Brain microvascular endothelial cell (primary cell): Measurements from ENCODE around the gene DRC3.

ENCODE experiments used
- DNase-seq: peaks from one replicate; pipeline ENCODE4 v3.0.0-alpha.2; 2020
- H3K27ac ChIP-seq: fragments of 250-450 bp; sonication (Bioruptor Pico); 2 replicates; pipeline ENCODE4 v1.5.1; 2020; ENCODE audit warnings: mild to moderate bottlenecking, moderate library complexity
- H3K27me3 ChIP-seq: fragments of 250-450 bp; sonication (Bioruptor Pico); replicated peaks from 2 replicates; pipeline ENCODE4 v1.5.1; 2020; ENCODE audit warnings: mild to moderate bottlenecking
- H3K36me3 ChIP-seq: fragments of 250-450 bp; sonication (Bioruptor Pico); replicated peaks from 2 replicates; pipeline ENCODE4 v1.5.1; 2020; ENCODE audit warnings: mild to moderate bottlenecking
- H3K4me3 ChIP-seq: 2 replicates; pipeline ENCODE4 v1.5.1; 2011; ENCODE audit warnings: low read depth, mild to moderate bottlenecking, control low read depth, low read length, moderate library complexity
- CTCF ChIP-seq: IDR thresholded peaks from 2 replicates; pipeline ENCODE4 v1.5.1; 2011; ENCODE audit warnings: low read depth, mild to moderate bottlenecking, moderate library complexity, low read length, control low read depth, inconsistent platforms; ENCODE audit errors: missing control alignments
- in situ Hi-C: cut with HindIII; loops from 2 replicates; pipeline ENCODE4 v1.10.0; 2017; ENCODE audit warnings: low sequenced_read_pairs, low pct_ligation_motif_present

Gene DRC3

GRCh38 chr17:17928398-17929287, 44.0 kb upstream of the DRC3 start:
- H3K4me3 ChIP-seq = no peak overlapping the region
- in situ Hi-C loops = no loop called here
- no peak for DNase-seq
- H3K36me3 ChIP-seq = no peaks in the 10 kb centered on the region
- H3K27ac ChIP-seq = peak overlapping the region; percentile 7
- no peaks in the 10 kb centered on the region for H3K27me3 ChIP-seq
- no peak for TF ChIP-seq CTCF

GRCh38 chr17:17929655-17930380, 42.8 kb upstream of the DRC3 start:
- TF ChIP-seq CTCF = no peak
- H3K27ac ChIP-seq = no peak overlapping the region
- no peak overlapping the region for H3K4me3 ChIP-seq
- H3K36me3 ChIP-seq = no peaks in the 10 kb centered on the region
- no peaks in the 10 kb centered on the region for H3K27me3 ChIP-seq
- in situ Hi-C loops = no loop called here
- no peak for DNase-seq

DNA sequence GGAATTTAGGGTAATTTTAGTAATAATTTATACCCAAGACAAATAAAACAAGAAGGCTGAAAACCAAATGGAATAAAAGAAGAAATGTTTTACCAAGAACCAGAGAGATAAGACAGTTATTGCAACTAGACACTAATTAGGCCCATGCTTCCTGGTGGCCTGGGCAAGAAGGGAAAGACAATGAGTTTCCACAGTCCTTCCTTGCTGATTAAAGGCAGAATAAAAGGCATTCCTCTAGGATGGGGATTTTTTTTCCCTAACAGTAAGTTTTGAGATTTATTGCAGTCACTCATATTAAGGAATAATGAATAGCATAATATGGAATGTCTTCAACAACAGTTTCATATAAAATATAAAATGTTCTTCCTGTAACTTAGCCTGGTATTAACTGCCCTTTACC, 42.0 kb upstream of the DRC3 start:
- in situ Hi-C loops = no loop called here
- no peak overlapping the region for H3K27ac ChIP-seq
- H3K4me3 ChIP-seq = no peak overlapping the region
- no peak for DNase-seq
- no peaks in the 10 kb centered on the region for H3K27me3 ChIP-seq
- H3K36me3 ChIP-seq = no peaks in the 10 kb centered on the region
- no peak for TF ChIP-seq CTCF

- no peak for TF ChIP-seq CTCF
- DNase-seq = no peak
- Histone ChIP-seq H3K27ac (no peak overlapping the region), H3K4me3 (no peak overlapping the region), H3K27me3 (no peaks in the 10 kb centered on the region), H3K36me3 (no peaks in the 10 kb centered on the region)
- in situ Hi-C loops = no loop called here
Observed at GRCh38 chr17:17931159-17931558, 41.5 kb upstream of the DRC3 start.

DNA sequence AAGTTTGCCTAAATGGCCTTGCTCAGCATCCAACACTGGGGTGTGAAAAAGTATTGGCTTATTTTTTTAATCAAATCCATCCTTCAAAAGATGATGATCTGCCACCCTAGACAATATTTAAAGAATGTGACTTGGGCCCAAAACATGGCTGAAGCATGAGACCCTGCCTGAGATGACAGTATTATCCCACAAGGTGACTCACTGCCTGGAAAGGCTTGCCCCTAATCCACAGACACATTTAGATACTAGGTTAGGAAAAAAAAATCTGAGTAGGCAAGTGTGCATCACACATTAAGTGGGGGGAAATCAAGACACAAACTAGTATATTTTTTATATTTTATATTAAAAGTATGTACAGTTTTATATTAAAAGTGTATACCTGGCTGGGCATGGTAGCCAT, 38.9 kb upstream of the DRC3 start:
- in situ Hi-C loops = no loop called here
- TF ChIP-seq CTCF = no peak
- no peaks in the 10 kb centered on the region for H3K27me3 ChIP-seq
- H3K4me3 ChIP-seq = no peak overlapping the region
- no peak overlapping the region for H3K27ac ChIP-seq
- no peak for DNase-seq
- H3K36me3 ChIP-seq = no peaks in the 10 kb centered on the region
